ENCODE data around the gene HOXA10. TPM values are rescaled to one million over a fixed set of nuclear protein-coding genes. Genes with fewer than 3 reads are reported as not detected.

HOXA10 gene
- total RNA-seq, 1 experiment from 2014 or later: not detected

GRCh38 chr7:27143023-27143949 is 30.8 kb downstream of the HOXA10 start, which contains the start of gene HOXA5:
Gene HOXA5 (minus strand): TSS chr7:27143681. CDS start chr7:27143607, 74 bp downstream.
- H3K79me2 ChIP-seq (ENCODE audit: insufficient read depth, low read length): no peaks in the 10 kb centered on the region
- peaks cover 16 to 28% of the 10 kb centered on the region in 2 experiments for H3K9me3 Mint-ChIP-seq
- no peak within 1 kb of the TSS for H3K56ac ChIP-seq (ENCODE audit: insufficient read length, low read depth, low read length)
- no peaks in the 10 kb centered on the region for H3K9me3 ChIP-seq (ENCODE audit: control insufficient read depth, low read depth, low read length)
- H2BK12ac ChIP-seq (ENCODE audit: insufficient read length, low read depth, low read length): no peak within 1 kb of the TSS
- H3K9ac ChIP-seq (ENCODE audit: extremely low read depth, insufficient read length, low read length): no peak within 1 kb of the TSS
- DNase-seq: peak; percentile 88
- H2BK15ac ChIP-seq (ENCODE audit: low read depth, low read length): no peak within 1 kb of the TSS
- H2BK120ac ChIP-seq (ENCODE audit: low read depth, low read length, poor library complexity, severe bottlenecking): no peak within 1 kb of the TSS
- no peaks in the 10 kb centered on the region for H4K20me1 ChIP-seq (ENCODE audit: control insufficient read depth, insufficient read depth, insufficient read length)
- no peaks in the 10 kb centered on the region; a peak in 3 of 7 replicates for H3K36me3 Mint-ChIP-seq (ENCODE audit: insufficient read depth in 1 of 3, low read depth in 3 of 3)
- H3K27me3 ChIP-seq (ENCODE audit: insufficient read depth, low read length): peaks cover 97% of the 10 kb centered on the region
- H3K14ac ChIP-seq (ENCODE audit: insufficient read depth, low read length): no peak within 1 kb of the TSS
- H4K8ac ChIP-seq (replicated peaks; ENCODE audit: insufficient read length, low read depth, low read length): no peak within 1 kb of the TSS
- no peak within 1 kb of the TSS for H4K5ac ChIP-seq (ENCODE audit: insufficient read length, low read depth, low read length)
- H3K23me2 ChIP-seq (ENCODE audit: insufficient read length, low read depth, low read length, poor library complexity, severe bottlenecking): peaks cover 14% of the 10 kb centered on the region
- no peaks in the 10 kb centered on the region for H3K79me1 ChIP-seq (ENCODE audit: insufficient read depth, low read depth, low read length, poor library complexity, severe bottlenecking)
- H3K27ac Mint-ChIP-seq: no peak within 1 kb of the TSS
- peaks cover 100% of the 10 kb centered on the region for H3K27me3 Mint-ChIP-seq (ENCODE audit: low read depth)
- no peak within 1 kb of the TSS for H2AFZ ChIP-seq (ENCODE audit: low read length)
- no peak within 1 kb of the TSS for H4K91ac ChIP-seq (ENCODE audit: insufficient read length, low read depth, low read length)
- WGBS (ENCODE audit: extremely low coverage, insufficient read length, low lambda C conversion rate): no CpG with 5 or more reads among the region's 86 CpGs
- peaks cover 7 to 23% of the 10 kb centered on the region in 2 experiments for H3K4me1 Mint-ChIP-seq
- H3K18ac ChIP-seq (ENCODE audit: insufficient read length, low read depth, low read length): no peak within 1 kb of the TSS
- H3K23ac ChIP-seq (ENCODE audit: insufficient read length, low read depth, low read length): no peak within 1 kb of the TSS
- no peak within 1 kb of the TSS for H2BK20ac ChIP-seq (ENCODE audit: low read depth, low read length, poor library complexity, severe bottlenecking)
- no peak within 1 kb of the TSS for H3K27ac ChIP-seq (ENCODE audit: insufficient read length, low read depth, low read length)
- H2AK5ac ChIP-seq (ENCODE audit: insufficient read length, low read length): no peak within 1 kb of the TSS
- TF ChIP-seq, protein P1, sequence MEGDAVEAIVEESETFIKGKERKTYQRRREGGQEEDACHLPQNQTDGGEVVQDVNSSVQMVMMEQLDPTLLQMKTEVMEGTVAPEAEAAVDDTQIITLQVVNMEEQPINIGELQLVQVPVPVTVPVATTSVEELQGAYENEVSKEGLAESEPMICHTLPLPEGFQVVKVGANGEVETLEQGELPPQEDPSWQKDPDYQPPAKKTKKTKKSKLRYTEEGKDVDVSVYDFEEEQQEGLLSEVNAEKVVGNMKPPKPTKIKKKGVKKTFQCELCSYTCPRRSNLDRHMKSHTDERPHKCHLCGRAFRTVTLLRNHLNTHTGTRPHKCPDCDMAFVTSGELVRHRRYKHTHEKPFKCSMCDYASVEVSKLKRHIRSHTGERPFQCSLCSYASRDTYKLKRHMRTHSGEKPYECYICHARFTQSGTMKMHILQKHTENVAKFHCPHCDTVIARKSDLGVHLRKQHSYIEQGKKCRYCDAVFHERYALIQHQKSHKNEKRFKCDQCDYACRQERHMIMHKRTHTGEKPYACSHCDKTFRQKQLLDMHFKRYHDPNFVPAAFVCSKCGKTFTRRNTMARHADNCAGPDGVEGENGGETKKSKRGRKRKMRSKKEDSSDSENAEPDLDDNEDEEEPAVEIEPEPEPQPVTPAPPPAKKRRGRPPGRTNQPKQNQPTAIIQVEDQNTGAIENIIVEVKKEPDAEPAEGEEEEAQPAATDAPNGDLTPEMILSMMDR (conservative IDR thresholded peaks at IDR 0.05): peak; percentile 95
- H3K4me3 Mint-ChIP-seq: peak within 1 kb of the TSS; percentile 58 to 77
- peak within 1 kb of the TSS; percentile 65 for H3K4me2 ChIP-seq (ENCODE audit: insufficient read depth, insufficient read length, low read length)
- H2BK5ac ChIP-seq (ENCODE audit: insufficient read length, low read length): no peak within 1 kb of the TSS
- no peaks in the 10 kb centered on the region for H3K4me1 ChIP-seq (ENCODE audit: insufficient read depth, low read length)
- H3T11ph ChIP-seq (ENCODE audit: low read length): no peak within 1 kb of the TSS
- no peak within 1 kb of the TSS for H3K4ac ChIP-seq (ENCODE audit: low read depth, low read length)
